HG02852 (cell line): ENCODE measurements around the gene IL18RAP.

Source experiments
- ATAC-seq: cut with Tn5 transposase; IDR thresholded peaks from one replicate; pipeline ENCODE4 v1.9.1; 2021; ENCODE audit warnings: mild to moderate bottlenecking, moderate library complexity; ENCODE audit not compliant: unreplicated experiment

IL18RAP gene

DNA sequence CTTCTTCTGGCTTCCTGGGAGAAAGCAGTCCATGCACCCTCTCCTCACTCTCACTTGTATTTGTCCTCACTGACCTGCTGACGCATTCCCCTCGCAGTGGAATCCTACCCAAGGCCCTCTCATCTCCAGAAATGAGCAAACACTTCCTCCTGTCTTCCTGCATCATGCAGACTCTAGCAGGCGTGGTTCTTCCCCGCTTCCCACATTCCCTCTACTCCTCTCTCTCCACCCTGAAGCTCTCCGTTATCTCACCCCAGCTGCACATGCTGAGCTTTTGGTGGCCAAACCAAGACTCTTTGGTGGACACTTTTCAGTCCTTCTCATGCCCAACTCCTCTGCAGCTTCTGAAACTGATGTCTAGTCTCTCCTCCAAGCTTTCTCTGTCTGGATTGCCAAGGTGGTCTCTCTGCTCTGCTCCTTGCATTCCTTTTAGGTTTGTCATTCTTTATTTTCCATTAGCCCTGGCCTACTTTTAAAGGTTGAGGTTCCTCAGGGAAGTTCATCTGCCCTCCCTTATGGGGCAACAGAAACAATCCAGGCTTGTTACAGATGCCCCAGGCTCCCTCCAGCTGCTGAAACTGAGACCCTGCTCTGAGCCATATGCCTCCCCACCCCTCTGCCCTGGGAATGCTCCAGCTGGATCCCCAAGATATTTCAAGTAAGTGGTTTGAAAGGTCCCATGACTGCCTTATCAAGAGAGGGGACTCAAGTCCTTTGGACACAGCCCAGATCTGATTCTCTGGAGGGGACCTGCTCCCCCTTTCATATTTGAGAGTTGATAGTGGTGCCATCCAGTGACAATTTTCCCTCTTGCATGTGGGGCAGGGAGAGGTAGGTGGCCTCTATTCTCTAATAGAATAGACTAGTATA lies 835 bp upstream of the IL18RAP start:
- ATAC-seq, result no peak

- no peak for ATAC-seq
Observed at GRCh38 chr2:102423368-102423767, 408 bp downstream of the IL18RAP start.

DNA sequence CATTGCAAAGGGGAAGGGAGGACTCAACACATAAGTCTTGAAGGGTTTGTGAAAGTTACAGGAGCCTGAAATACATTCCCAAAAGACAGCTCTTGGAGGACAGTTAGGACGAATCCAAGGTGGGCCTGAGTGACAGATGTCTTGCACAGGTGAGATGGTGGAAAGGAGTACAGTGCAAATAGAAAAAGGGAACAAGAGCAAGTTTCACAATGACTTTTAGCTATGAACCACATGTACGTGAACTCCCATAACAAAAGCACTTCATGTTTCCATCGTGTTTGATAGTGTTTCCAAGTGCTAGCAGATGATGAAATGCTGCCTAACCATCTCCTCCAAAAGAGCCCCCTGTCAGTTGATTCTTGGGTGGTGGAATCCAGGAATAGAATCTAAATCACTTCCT lies 1.8 kb downstream of the IL18RAP start:
- peak; percentile 94 for ATAC-seq

GRCh38 chr2:102425441-102426132 lies 2.6 kb downstream of the IL18RAP start:
- no peak for ATAC-seq

DNA sequence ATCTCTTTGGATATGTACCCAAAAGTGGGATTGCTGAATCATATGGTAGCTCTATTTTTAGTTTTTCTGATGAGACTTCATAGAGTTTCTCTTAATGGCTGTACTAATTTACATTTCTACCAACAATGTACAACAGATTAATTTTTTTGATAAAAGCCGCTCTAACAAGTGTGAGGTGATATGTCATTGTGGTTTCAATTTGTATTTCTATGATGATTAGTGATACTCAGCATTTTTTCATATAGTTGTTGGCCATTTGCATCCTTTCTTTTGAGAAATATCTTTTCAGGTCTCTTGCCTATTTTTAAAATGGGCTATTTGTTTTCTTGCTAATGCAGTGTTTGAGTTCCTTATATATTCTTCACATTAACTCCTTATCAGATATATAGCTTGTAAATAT lies 4.3 kb downstream of the IL18RAP start:
- ATAC-seq, result no peak

GRCh38 chr2:102428573-102428972 lies 5.6 kb downstream of the IL18RAP start:
- no peak for ATAC-seq

DNA sequence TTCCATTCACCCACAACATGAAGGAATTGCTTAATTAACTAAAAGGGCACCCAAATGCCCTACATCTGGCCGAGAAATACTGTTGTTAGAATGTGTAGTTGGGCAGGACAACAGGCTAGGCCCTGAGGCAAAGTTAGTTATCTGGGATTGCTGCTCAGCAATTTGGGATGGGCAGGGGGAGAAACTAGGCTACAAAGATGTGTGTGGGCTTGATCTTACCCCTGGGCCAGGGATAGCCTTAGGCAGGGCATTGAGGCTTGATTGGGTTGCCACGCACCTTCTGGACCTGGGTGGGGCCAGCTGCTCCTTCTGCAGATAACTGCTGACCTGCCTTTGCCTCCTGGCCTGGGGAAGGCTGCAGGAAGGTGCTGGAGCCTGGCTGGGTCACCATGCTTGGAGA lies 9.4 kb downstream of the IL18RAP start:
- ATAC-seq, result no peak

DNA sequence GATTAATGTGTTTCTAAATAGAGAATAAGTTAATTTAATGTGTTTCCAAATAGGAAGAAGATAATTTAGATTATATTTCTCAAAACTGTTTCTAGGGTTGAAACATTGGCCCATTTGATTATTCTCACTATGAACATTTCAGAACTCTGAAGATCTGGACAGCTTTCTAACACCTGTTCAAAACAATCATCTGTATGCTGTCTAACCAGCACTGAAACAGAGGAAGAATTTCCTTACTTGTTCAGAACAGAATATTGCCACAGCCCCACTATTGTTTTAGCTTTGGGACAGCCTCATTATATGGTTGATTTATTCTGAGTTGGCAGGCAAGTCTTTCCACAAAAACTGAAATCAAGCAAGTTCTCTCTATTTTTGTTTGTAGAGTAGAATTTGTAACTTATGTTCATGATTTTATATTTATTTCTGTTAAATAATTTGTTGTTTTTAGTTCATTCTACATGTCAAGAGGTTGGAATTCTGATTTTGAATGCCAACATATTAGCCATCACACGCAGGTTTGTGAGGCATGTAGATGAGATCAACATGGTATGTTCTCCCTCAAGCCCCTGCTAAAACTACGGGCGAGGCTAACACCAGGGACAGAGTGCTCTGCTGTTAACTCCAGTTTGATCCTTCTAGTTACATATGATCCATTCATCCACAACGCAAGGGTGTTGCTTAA lies 11.2 kb downstream of the IL18RAP start:
- ATAC-seq, result no peak

- ATAC-seq, result peak; percentile 39
Observed at GRCh38 chr2:102434655-102435381, 11.9 kb downstream of the IL18RAP start.

DNA sequence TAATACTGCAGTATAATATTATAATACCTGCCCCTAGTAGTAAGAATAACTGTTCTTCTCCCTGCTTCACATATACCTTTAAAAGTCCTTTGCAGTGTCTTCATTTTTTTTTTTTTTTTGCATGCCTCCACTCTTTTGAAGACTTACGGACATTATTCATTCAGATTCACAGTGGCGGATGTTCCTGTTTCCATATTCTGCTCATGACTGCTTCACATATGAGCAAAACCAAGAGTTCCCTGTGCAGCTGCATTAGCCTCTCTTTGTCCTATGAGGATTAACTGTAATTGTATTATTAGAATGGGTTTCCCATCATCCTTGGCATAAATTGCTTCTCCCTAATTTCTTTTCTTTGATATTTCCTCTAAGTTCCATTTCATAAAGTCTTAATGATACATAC lies 12.8 kb downstream of the IL18RAP start:
- ATAC-seq, result no peak

DNA sequence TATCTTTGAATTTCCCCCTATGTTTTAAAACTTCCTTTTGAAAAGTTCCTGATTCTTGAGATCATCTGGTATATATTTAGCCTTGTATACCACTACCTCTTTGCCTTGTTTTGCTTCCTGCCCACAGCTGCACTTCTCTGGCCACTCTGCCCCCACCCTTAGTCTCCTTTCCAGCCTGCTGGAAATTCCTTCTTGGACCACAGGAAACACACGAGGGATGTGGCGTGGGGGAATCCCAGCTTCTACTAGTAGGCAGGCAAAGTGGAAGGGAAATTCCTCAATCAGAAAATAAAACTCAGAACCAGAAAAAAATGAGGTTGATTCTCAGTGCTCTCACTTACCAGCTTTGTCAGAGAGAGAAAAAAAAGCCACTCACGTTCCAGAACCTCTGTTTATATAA lies 13.4 kb downstream of the IL18RAP start:
- peak; percentile 40 for ATAC-seq

DNA sequence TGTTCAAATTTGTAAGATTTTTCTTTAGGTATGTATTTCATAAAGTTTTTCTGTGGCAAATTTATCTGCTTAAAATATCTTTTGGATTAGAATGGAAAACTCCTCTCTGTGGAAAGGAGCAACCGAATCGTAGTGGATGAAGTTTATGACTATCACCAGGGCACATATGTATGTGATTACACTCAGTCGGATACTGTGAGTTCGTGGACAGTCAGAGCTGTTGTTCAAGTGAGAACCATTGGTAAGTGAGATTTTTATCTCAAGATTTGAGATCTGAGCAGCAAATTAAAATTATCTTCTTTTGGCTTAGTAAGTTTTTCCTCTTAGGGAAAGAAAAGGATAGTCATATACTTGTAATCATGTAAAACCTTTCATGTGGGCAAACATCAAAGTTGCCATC lies 14.2 kb downstream of the IL18RAP start:
- ATAC-seq, result no peak

- no peak for ATAC-seq
Observed at GRCh38 chr2:102438111-102438510, 15.2 kb downstream of the IL18RAP start.

GRCh38 chr2:102438578-102438977 lies 15.6 kb downstream of the IL18RAP start:
- ATAC-seq, result no peak

DNA sequence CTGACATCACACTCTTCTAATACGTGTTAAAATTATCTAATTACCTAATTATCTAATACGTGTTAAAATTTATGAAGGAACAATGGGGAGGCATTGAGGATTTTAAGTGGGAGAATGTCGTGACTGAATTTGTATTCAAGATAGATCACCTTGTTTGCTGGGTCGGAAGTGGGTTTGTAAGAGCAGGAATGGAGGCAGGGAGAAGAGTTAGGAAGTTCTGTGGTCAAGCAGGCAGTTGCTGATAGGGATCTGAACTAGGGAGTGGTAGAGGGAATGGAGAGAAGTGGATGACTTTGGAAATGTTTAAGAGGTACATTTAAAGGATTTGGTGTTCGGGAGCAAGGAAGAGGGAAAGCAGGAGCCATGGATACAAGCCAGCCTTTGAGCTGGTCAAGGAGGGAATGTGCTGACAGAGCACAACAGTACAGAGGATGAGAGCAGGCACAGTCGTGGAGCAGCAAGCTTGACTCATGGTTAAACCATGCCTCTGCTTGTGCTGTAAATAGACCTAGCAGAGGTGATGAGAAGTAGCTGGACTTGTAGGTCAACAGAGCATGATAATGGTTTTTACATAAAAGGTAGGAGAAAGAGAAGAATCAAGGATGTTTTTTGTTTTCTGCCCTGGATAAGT lies 16.2 kb downstream of the IL18RAP start:
- ATAC-seq, result no peak

GRCh38 chr2:102442967-102443828 lies 20.2 kb downstream of the IL18RAP start:
- ATAC-seq, result peak; percentile 59

DNA sequence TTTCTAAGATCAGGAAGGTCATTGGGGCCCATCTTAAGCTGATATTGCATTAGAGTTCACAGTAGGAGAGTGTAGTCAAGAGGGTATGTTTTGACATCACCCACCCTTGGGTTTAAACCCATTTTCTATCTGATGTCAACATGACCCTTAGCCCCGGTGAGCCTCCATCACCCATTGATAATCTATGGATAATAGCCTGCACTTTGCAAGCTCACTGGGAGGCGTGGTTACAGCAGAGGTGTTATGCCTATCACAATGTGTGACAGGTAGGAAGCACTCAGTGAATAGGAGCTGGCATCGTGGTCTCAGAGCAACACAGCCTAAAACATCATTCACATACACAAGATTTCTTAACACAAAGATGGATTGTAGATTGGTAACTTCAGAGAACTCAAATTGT lies 21.3 kb downstream of the IL18RAP start:
- no peak for ATAC-seq

GRCh38 chr2:102446936-102447335 lies 24.0 kb downstream of the IL18RAP start:
- no peak for ATAC-seq

GRCh38 chr2:102449370-102449974 lies 26.5 kb downstream of the IL18RAP start:
- ATAC-seq, result no peak
